Airway epithelial cell (primary cell): ENCODE measurements around the gene MAP2K7. TPM values are rescaled to one million over a fixed set of nuclear protein-coding genes. Genes with fewer than 3 reads are reported as not detected.

Experiments used
- total RNA-seq: library from RNA; depleted of rRNA; stranded (reverse); fragments of >200 nt; gene quantifications from 2 replicates; pipeline ENCODE4 v1.2.3, GENCODE V29; 2015

Gene MAP2K7
- 5.6 and 12.6 TPM in 2 replicates for total RNA-seq

GRCh38 chr19:7903244-7904073, at the start of gene MAP2K7:
MAP2K7 (plus strand) TSS chr19:7903877; CDS start chr19:7903945, 68 bp downstream.

GRCh38 chr19:7874076-7874896, 29.4 kb upstream of the MAP2K7 start, which contains the start of gene PRR36:
PRR36 (minus strand) TSS chr19:7874390; CDS start chr19:7873689, 701 bp downstream.

GRCh38 chr19:7888145-7888825, 15.4 kb upstream of the MAP2K7 start, which contains the start of gene LRRC8E:
LRRC8E (plus strand) TSS chr19:7888510; CDS start chr19:7895604, 7,094 bp downstream.

GRCh38 chr19:7914598-7915045, 10.9 kb downstream of the MAP2K7 start, which contains the start of gene TGFBR3L:
TGFBR3L (plus strand) TSS chr19:7914830.

GRCh38 chr19:7919610-7920518, 16.2 kb downstream of the MAP2K7 start, which contains the start of gene SNAPC2:
SNAPC2 (plus strand) TSS chr19:7920338; CDS start chr19:7920367, 29 bp downstream.

GRCh38 chr19:7926021-7926726, 22.5 kb downstream of the MAP2K7 start, which contains the start of gene CTXN1:
CTXN1 (minus strand) TSS chr19:7926135; CDS start chr19:7925538, 597 bp downstream.

GRCh38 chr19:7943444-7944176, 39.9 kb downstream of the MAP2K7 start, which contains the start of gene TIMM44:
TIMM44 (minus strand) TSS chr19:7943666; CDS start chr19:7943651, 15 bp downstream.

Other genes with a start within 250 kb of the MAP2K7 start
- gene RETN, start 234.8 kb upstream of the MAP2K7 start, total RNA-seq, result not detected in 2 replicates
- gene MCEMP1, start 226.8 kb upstream of the MAP2K7 start, total RNA-seq, result not detected in 2 replicates
- gene TRAPPC5, start 223.0 kb upstream of the MAP2K7 start, total RNA-seq, result 115 and 131 TPM in 2 replicates
- not detected in 2 replicates for gene FCER2, start 201.7 kb upstream of the MAP2K7 start, total RNA-seq
- gene CLEC4G, start 171.8 kb upstream of the MAP2K7 start, total RNA-seq, result not detected in 2 replicates
- not detected in 2 replicates for gene CD209, start 156.3 kb upstream of the MAP2K7 start, total RNA-seq
- gene CLEC4M, start 140.6 kb upstream of the MAP2K7 start, total RNA-seq, result not detected in 2 replicates
- gene EVI5L, start 73.7 kb upstream of the MAP2K7 start, total RNA-seq, result 14.8 and 16.4 TPM in 2 replicates
- 0.07 TPM in 1 of 2 replicates, not detected in the other for gene PRR36, start 29.5 kb upstream of the MAP2K7 start, total RNA-seq
- gene LRRC8E, start 15.4 kb upstream of the MAP2K7 start, total RNA-seq, result 7.6 and 9.0 TPM in 2 replicates
- 2.6 and 10.2 TPM in 2 replicates for gene TGFBR3L, start 11.0 kb downstream of the MAP2K7 start, total RNA-seq
- gene SNAPC2, start 16.5 kb downstream of the MAP2K7 start, total RNA-seq, result 21.6 and 22.9 TPM in 2 replicates
- gene CTXN1, start 22.3 kb downstream of the MAP2K7 start, total RNA-seq, result 6.7 and 7.8 TPM in 2 replicates
- gene TIMM44, start 39.8 kb downstream of the MAP2K7 start, total RNA-seq, result 57.5 and 66.4 TPM in 2 replicates
- 40.5 and 49.2 TPM in 2 replicates for gene ELAVL1, start 101.8 kb downstream of the MAP2K7 start, total RNA-seq
- gene CCL25, start 148.9 kb downstream of the MAP2K7 start, total RNA-seq, result not detected in 2 replicates
- gene FBN3, start 245.7 kb downstream of the MAP2K7 start, total RNA-seq, result not detected in 2 replicates